ENCODE measurements around the gene LNX1.

Gene LNX1

GRCh38 chr4:53465281-53465680, 126.0 kb downstream of the LNX1 start:
- Histone ChIP-seq H3K27ac (no peak overlapping the region), H3K4me3 (no peak overlapping the region)
- TF ChIP-seq CTCF (IDR thresholded peaks at IDR 0.05): no peak
- no peak for DNase-seq (ENCODE audit: low spot score)

GRCh38 chr4:53463340-53463739, 127.9 kb downstream of the LNX1 start:
- no peak for DNase-seq (ENCODE audit: low spot score)
- H3K27ac ChIP-seq: no peak overlapping the region
- TF ChIP-seq CTCF (IDR thresholded peaks at IDR 0.05): no peak
- no peak overlapping the region for H3K4me3 ChIP-seq

DNA sequence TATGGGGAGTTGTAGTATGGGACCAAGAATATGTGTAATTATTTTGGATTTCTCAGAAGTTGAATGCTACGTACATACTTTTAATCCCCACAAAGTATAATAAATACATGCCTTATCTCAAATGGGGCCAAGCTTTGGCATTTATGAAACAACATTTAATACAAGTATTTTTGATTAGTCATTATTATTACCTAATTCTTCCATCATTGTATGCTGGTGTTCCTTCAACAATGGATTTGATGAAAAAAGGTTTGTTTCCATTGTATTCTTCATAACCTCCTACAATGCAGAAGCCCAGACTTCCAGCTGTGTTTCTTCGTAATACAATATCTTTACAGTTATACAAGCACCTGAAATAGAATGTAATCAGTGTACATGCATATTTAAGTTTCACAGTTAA, 130.0 kb downstream of the LNX1 start:
- TF ChIP-seq CTCF (IDR thresholded peaks at IDR 0.05): no peak
- no peak for DNase-seq (ENCODE audit: low spot score)
- Histone ChIP-seq H3K27ac (no peak overlapping the region), H3K4me3 (no peak overlapping the region)

- H3K27ac ChIP-seq: no peak overlapping the region
- no peak for TF ChIP-seq CTCF (IDR thresholded peaks at IDR 0.05)
- no peak overlapping the region for H3K4me3 ChIP-seq
- no peak for DNase-seq (ENCODE audit: low spot score)
Measured at GRCh38 chr4:53459548-53459947, 131.7 kb downstream of the LNX1 start.

GRCh38 chr4:53456178-53456577, 135.1 kb downstream of the LNX1 start:
- no peak overlapping the region for H3K4me3 ChIP-seq
- H3K27ac ChIP-seq: no peak overlapping the region
- DNase-seq (ENCODE audit: low spot score): no peak
- TF ChIP-seq CTCF (IDR thresholded peaks at IDR 0.05): no peak

GRCh38 chr4:53455766-53456165, 135.5 kb downstream of the LNX1 start:
- DNase-seq (ENCODE audit: low spot score): no peak
- Histone ChIP-seq H3K27ac (no peak overlapping the region), H3K4me3 (no peak overlapping the region)
- TF ChIP-seq CTCF (IDR thresholded peaks at IDR 0.05): no peak

DNA sequence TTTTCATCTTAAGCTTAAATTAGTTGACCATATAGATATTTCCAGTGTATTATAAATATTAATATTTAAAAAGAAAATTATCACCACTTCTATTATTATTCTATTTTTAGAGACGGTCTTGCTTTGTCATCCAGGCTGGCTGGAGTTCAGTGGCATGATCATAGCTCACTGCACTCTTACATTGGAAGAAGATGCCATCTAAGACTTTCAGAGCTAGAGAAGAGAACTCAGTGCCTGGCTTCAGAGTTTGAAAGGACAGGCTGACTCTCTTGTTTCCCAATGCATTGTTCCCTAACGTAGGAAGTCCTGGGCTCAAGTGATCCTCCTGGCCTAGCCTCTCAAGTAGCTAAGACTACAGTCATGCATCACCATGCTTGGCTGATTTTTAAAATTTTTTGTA, 137.9 kb downstream of the LNX1 start:
- TF ChIP-seq CTCF (IDR thresholded peaks at IDR 0.05): no peak
- DNase-seq (ENCODE audit: low spot score): no peak
- Histone ChIP-seq H3K4me3 (no peak overlapping the region), H3K27ac (no peak overlapping the region)

All from coronary artery (tissue), 2 donors.